IMR-90 (cell line): ENCODE measurements around the gene PTK6.

Experiments
- FOS ChIP-seq: fragments of 150-350 bp; IDR thresholded peaks from 2 replicates; pipeline ENCODE4 v1.6.1; 2016; ENCODE audit warnings: low read depth, low read length
- MAFK ChIP-seq: IDR thresholded peaks from 2 replicates; pipeline ENCODE4 v1.6.1; 2012; ENCODE audit warnings: low read depth, low read length, improper control_type of control experiment
- MAZ ChIP-seq: IDR thresholded peaks from 2 replicates; pipeline ENCODE4 v1.6.1; 2012; ENCODE audit warnings: low read depth, mild to moderate bottlenecking, low read length, improper control_type of control experiment, moderate library complexity, borderline replicate concordance
- MXI1 ChIP-seq: IDR thresholded peaks from 2 replicates; pipeline ENCODE4 v1.6.1; 2012; ENCODE audit warnings: low read depth, mild to moderate bottlenecking, low read length, moderate library complexity, borderline replicate concordance
- POLR2A ChIP-seq: IDR thresholded peaks from 2 replicates; pipeline ENCODE4 v1.6.1; 2012; ENCODE audit warnings: mild to moderate bottlenecking, low read depth, low read length
- RAD21 ChIP-seq: IDR thresholded peaks from 2 replicates; pipeline ENCODE4 v1.6.1; 2012; ENCODE audit warnings: low read length, improper control_type of control experiment
- RCOR1 ChIP-seq: IDR thresholded peaks from 2 replicates; pipeline ENCODE4 v1.6.1; 2012; ENCODE audit warnings: mild to moderate bottlenecking, low read length, improper control_type of control experiment; ENCODE audit not compliant: insufficient replicate concordance
- RFX5 ChIP-seq: IDR thresholded peaks from 2 replicates; pipeline ENCODE4 v1.8.0; 2012; ENCODE audit warnings: low read depth, mild to moderate bottlenecking, low read length, moderate library complexity
- TF ChIP-seq, protein P1 (sequence below): conservative IDR thresholded peaks from 2 replicates; pipeline ENCODE4 v1.5.1; 2012; ENCODE audit warnings: mild to moderate bottlenecking, low read depth, low read length, improper control_type of control experiment
- TF ChIP-seq, protein P2 (sequence below): fragments of 150-350 bp; IDR thresholded peaks from 2 replicates; pipeline ENCODE4 v1.6.1; 2017; ENCODE audit warnings: mild to moderate bottlenecking, antibody characterized with exemption, low read length, low read depth

DNA sequence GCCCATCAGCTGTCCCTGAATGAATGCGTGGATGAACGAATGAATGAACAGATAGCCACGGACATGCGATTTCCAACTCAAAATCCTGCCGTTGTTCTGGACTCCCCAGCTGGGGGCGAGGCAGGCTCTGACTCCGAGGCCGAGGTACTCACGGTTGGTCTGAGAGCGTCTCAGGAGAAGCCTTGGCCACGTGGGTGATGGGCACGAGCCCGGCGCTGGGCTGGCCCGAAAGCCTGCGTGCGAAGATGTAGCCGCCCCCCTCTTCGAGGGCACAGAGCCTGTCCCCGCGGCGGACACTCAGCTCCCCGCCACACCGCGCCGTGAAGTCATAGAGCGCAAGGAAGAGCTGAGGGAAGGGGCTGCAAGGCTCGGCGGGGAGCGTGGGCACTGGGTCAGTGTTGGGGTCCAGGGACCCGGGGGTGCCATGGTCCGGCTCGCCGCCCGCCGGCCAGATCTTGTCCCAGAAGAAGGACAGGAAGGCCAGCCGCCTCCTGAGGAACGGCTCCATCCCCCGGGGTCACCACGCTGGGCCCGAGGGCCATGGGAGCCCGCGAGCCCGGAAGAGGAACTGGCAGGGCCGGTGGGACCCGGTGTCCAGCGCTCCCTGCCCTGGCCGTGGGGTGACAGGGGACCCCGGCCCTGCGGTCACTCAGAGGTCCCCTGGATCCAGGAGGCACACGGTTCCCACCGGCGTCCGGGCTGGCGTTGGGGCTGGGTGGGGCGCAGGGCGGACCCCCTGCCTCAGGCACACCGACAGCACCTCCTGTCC, 10.0 kb upstream of the PTK6 start:
- TF ChIP-seq, protein P1, sequence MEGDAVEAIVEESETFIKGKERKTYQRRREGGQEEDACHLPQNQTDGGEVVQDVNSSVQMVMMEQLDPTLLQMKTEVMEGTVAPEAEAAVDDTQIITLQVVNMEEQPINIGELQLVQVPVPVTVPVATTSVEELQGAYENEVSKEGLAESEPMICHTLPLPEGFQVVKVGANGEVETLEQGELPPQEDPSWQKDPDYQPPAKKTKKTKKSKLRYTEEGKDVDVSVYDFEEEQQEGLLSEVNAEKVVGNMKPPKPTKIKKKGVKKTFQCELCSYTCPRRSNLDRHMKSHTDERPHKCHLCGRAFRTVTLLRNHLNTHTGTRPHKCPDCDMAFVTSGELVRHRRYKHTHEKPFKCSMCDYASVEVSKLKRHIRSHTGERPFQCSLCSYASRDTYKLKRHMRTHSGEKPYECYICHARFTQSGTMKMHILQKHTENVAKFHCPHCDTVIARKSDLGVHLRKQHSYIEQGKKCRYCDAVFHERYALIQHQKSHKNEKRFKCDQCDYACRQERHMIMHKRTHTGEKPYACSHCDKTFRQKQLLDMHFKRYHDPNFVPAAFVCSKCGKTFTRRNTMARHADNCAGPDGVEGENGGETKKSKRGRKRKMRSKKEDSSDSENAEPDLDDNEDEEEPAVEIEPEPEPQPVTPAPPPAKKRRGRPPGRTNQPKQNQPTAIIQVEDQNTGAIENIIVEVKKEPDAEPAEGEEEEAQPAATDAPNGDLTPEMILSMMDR: no peak
- TF ChIP-seq, protein P2, sequence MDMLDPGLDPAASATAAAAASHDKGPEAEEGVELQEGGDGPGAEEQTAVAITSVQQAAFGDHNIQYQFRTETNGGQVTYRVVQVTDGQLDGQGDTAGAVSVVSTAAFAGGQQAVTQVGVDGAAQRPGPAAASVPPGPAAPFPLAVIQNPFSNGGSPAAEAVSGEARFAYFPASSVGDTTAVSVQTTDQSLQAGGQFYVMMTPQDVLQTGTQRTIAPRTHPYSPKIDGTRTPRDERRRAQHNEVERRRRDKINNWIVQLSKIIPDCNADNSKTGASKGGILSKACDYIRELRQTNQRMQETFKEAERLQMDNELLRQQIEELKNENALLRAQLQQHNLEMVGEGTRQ: no peak
- no peak for TF ChIP-seq RCOR1
- no peak for TF ChIP-seq POLR2A
- TF ChIP-seq MAFK: no peak
- no peak for TF ChIP-seq MXI1
- TF ChIP-seq RAD21: no peak
- TF ChIP-seq RFX5: no peak
- no peak for TF ChIP-seq MAZ
- no peak for TF ChIP-seq FOS
